Endodermal cell (in vitro differentiated cells): ENCODE measurements around the gene TAB2. TPM values are rescaled to one million over a fixed set of nuclear protein-coding genes. Genes with fewer than 3 reads are reported as not detected.

Experiments
- DNase-seq: peaks from one replicate; pipeline ENCODE4 v3.0.0-alpha.2; 2017
- H3K27ac ChIP-seq: 2 replicates; pipeline ENCODE4 v1.5.1; 2013; ENCODE audit warnings: mild to moderate bottlenecking, low read depth, low read length, moderate library complexity
- H3K27me3 ChIP-seq: 2 replicates; pipeline ENCODE4 v1.6.1; 2013; ENCODE audit warnings: mild to moderate bottlenecking, low read length, moderate library complexity; ENCODE audit not compliant: insufficient read depth, control insufficient read depth, poor library complexity, severe bottlenecking
- H3K36me3 ChIP-seq: 2 replicates; pipeline ENCODE4 v1.7.0; 2013; ENCODE audit warnings: mild to moderate bottlenecking, low read length, moderate library complexity; ENCODE audit not compliant: control insufficient read depth, insufficient read depth
- H3K4me1 ChIP-seq: one replicate; pipeline ENCODE4 v1.7.0; 2013; ENCODE audit warnings: low read length; ENCODE audit not compliant: control insufficient read depth, insufficient read depth
- H3K4me3 ChIP-seq: 2 replicates; pipeline ENCODE4 v1.5.1; 2013; ENCODE audit warnings: mild to moderate bottlenecking, low read length, moderate library complexity
- H3K9ac ChIP-seq: 2 replicates; pipeline ENCODE4 v1.6.1; 2013; ENCODE audit warnings: mild to moderate bottlenecking, low read length, moderate library complexity; ENCODE audit not compliant: poor library complexity, severe bottlenecking; ENCODE audit errors: extremely low read depth
- H3K9me3 ChIP-seq: 2 replicates; pipeline ENCODE4 v1.6.1; 2013; ENCODE audit warnings: mild to moderate bottlenecking, low read length, moderate library complexity; ENCODE audit not compliant: control insufficient read depth
- H3K27ac Mint-ChIP-seq: 2 replicates; pipeline ENCODE4 v1.8.0; 2020; ENCODE audit warnings: mixed read lengths
- H3K27me3 Mint-ChIP-seq: 2 replicates; pipeline ENCODE4 v1.8.0; 2021; ENCODE audit warnings: mild to moderate bottlenecking, mixed read lengths; ENCODE audit not compliant: insufficient read depth
- H3K36me3 Mint-ChIP-seq: 2 replicates; pipeline ENCODE4 v1.8.0; 2020; ENCODE audit warnings: low read depth, mixed read lengths
- H3K4me1 Mint-ChIP-seq: 2 replicates; pipeline ENCODE4 v1.8.0; 2020; ENCODE audit warnings: mixed read lengths
- H3K4me3 Mint-ChIP-seq: 2 replicates; pipeline ENCODE4 v1.8.0; 2020; ENCODE audit warnings: mild to moderate bottlenecking, moderate library complexity, mixed read lengths
- H3K9me3 Mint-ChIP-seq: 2 replicates; pipeline ENCODE4 v1.8.0; 2020; ENCODE audit warnings: mild to moderate bottlenecking, mixed read lengths
- WGBS, 2 experiments: methylation state at CpG; one replicate each; pipeline versions ENCODE4 v1.1.5 to v1.1.7; 2013; ENCODE audit warnings: missing lambda C conversion rate in 2 of 2, mixed read lengths in 1 of 2; ENCODE audit not compliant: insufficient coverage in 1 of 2, insufficient read length in 1 of 2; 5-methylcytosine and 5-hydroxymethylcytosine counted together
- total RNA-seq, 2 donors: library from RNA; stranded (reverse); fragmentation: NEBNext Ultra II Directional in 1 of 2; extraction: Animal tissue kit (Norgen Biotek cat#: 25700) in 1 of 2; gene quantifications; 2 replicates in 1 of 2; 3 replicates in 1 of 2; pipeline ENCODE4 v1.2.1, GENCODE V29; 2021
- TF ChIP-seq, protein P1 (sequence below): fragments of 200-600 bp; sonication (generic); conservative IDR thresholded peaks from 2 replicates; pipeline ENCODE4 v1.5.0; 2021; ENCODE audit warnings: antibody characterized with exemption, mild to moderate bottlenecking

TAB2 gene
- total RNA-seq, 2 donors from 2014 or later = 51.1 to 54.8 TPM

- Mint-ChIP-seq H3K27me3 (no peaks in the 10 kb centered on the region), H3K4me3 (no peak overlapping the region), H3K36me3 (peaks cover 5% of the 10 kb centered on the region), H3K9me3 (peaks cover 3% of the 10 kb centered on the region), H3K4me1 (peaks cover 46% of the 10 kb centered on the region), H3K27ac (peak overlapping the region; percentile 16)
- no peak for DNase-seq
- H3K27ac ChIP-seq = no peak overlapping the region
- TF ChIP-seq, protein P1, sequence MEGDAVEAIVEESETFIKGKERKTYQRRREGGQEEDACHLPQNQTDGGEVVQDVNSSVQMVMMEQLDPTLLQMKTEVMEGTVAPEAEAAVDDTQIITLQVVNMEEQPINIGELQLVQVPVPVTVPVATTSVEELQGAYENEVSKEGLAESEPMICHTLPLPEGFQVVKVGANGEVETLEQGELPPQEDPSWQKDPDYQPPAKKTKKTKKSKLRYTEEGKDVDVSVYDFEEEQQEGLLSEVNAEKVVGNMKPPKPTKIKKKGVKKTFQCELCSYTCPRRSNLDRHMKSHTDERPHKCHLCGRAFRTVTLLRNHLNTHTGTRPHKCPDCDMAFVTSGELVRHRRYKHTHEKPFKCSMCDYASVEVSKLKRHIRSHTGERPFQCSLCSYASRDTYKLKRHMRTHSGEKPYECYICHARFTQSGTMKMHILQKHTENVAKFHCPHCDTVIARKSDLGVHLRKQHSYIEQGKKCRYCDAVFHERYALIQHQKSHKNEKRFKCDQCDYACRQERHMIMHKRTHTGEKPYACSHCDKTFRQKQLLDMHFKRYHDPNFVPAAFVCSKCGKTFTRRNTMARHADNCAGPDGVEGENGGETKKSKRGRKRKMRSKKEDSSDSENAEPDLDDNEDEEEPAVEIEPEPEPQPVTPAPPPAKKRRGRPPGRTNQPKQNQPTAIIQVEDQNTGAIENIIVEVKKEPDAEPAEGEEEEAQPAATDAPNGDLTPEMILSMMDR = no peak
- H3K9ac ChIP-seq = no peak overlapping the region
- no peaks in the 10 kb centered on the region for H3K27me3 ChIP-seq
- H3K36me3 ChIP-seq = no peaks in the 10 kb centered on the region
- H3K4me3 ChIP-seq = no peak overlapping the region
- H3K4me1 ChIP-seq = peaks cover 8% of the 10 kb centered on the region
- H3K9me3 ChIP-seq = no peaks in the 10 kb centered on the region
- 87 to 94% methylated on average over 4 of the region's 4 CpGs for WGBS, 2 experiments
Measured at GRCh38 chr6:149335924-149336608, 18.6 kb downstream of the TAB2 start.

GRCh38 chr6:149336609-149336928 lies 19.1 kb downstream of the TAB2 start:
- H3K36me3 Mint-ChIP-seq = peaks cover 5% of the 10 kb centered on the region
- H3K36me3 ChIP-seq = no peaks in the 10 kb centered on the region
- H3K4me1 ChIP-seq = peaks cover 8% of the 10 kb centered on the region
- H3K27ac ChIP-seq = no peak overlapping the region
- peaks cover 41% of the 10 kb centered on the region for H3K4me1 Mint-ChIP-seq
- H3K4me3 Mint-ChIP-seq = no peak overlapping the region
- H3K4me3 ChIP-seq = no peak overlapping the region
- H3K9ac ChIP-seq = no peak overlapping the region
- H3K9me3 ChIP-seq = no peaks in the 10 kb centered on the region
- H3K27me3 Mint-ChIP-seq = no peaks in the 10 kb centered on the region
- H3K27me3 ChIP-seq = no peaks in the 10 kb centered on the region
- TF ChIP-seq, protein P1 = no peak
- H3K27ac Mint-ChIP-seq = peak overlapping the region; percentile 16
- H3K9me3 Mint-ChIP-seq = peaks cover 3% of the 10 kb centered on the region
- DNase-seq = no peak

- Histone ChIP-seq H3K27ac (no peak overlapping the region), H3K36me3 (peaks cover under 1% of the 10 kb centered on the region), H3K9ac (no peak overlapping the region), H3K27me3 (no peaks in the 10 kb centered on the region), H3K4me1 (peaks cover 6% of the 10 kb centered on the region), H3K4me3 (no peak overlapping the region), H3K9me3 (no peaks in the 10 kb centered on the region)
- WGBS, 2 experiments = 83 to 93% methylated on average over 1 of the region's 1 CpG
- no peak overlapping the region for H3K4me3 Mint-ChIP-seq
- H3K4me1 Mint-ChIP-seq = peaks cover 34% of the 10 kb centered on the region
- TF ChIP-seq, protein P1 = no peak
- H3K27ac Mint-ChIP-seq = no peak overlapping the region
- peaks cover 5% of the 10 kb centered on the region for H3K36me3 Mint-ChIP-seq
- H3K27me3 Mint-ChIP-seq = no peaks in the 10 kb centered on the region
- DNase-seq = no peak
- peaks cover 3% of the 10 kb centered on the region for H3K9me3 Mint-ChIP-seq
Measured at GRCh38 chr6:149337320-149337719, 19.8 kb downstream of the TAB2 start.
